ENCODE data around the gene ARHGAP24. TPM values are rescaled to one million over a fixed set of nuclear protein-coding genes. Genes with fewer than 3 reads are reported as not detected.

The ARHGAP24 gene
- total RNA-seq, 1 donor from 2014 or later, result 1.5 TPM

GRCh38 chr4:85495621-85496020 is 20.7 kb downstream of the ARHGAP24 start:
- DNase-seq (ENCODE audit: low read depth, low spot score), result no peak
- no peak overlapping the region for H3K27ac Mint-ChIP-seq (ENCODE audit: unreplicated experiment)
- no peaks in the 10 kb centered on the region for H3K4me1 Mint-ChIP-seq
- H3K4me3 Mint-ChIP-seq, result no peak overlapping the region
- no peaks in the 10 kb centered on the region for H3K27me3 Mint-ChIP-seq (ENCODE audit: low read depth)
- peaks cover 2% of the 10 kb centered on the region for H3K9me3 Mint-ChIP-seq
- no peak for TF ChIP-seq CTCF (conservative IDR thresholded peaks at IDR 0.05)
- H3K36me3 Mint-ChIP-seq (ENCODE audit: low read depth), result no peaks in the 10 kb centered on the region

GRCh38 chr4:85496126-85496849 is 21.3 kb downstream of the ARHGAP24 start:
- TF ChIP-seq CTCF (conservative IDR thresholded peaks at IDR 0.05), result no peak
- no peak overlapping the region for H3K4me3 Mint-ChIP-seq
- no peaks in the 10 kb centered on the region for H3K27me3 Mint-ChIP-seq (ENCODE audit: low read depth)
- DNase-seq (ENCODE audit: low read depth, low spot score), result no peak
- H3K9me3 Mint-ChIP-seq, result peaks cover 2% of the 10 kb centered on the region
- no peaks in the 10 kb centered on the region for H3K36me3 Mint-ChIP-seq (ENCODE audit: low read depth)
- no peaks in the 10 kb centered on the region for H3K4me1 Mint-ChIP-seq
- H3K27ac Mint-ChIP-seq (ENCODE audit: unreplicated experiment), result no peak overlapping the region

GRCh38 chr4:85496933-85497332 is 22.0 kb downstream of the ARHGAP24 start:
- TF ChIP-seq CTCF (conservative IDR thresholded peaks at IDR 0.05), result no peak
- no peaks in the 10 kb centered on the region for H3K36me3 Mint-ChIP-seq (ENCODE audit: low read depth)
- peaks cover 2% of the 10 kb centered on the region for H3K9me3 Mint-ChIP-seq
- no peak for DNase-seq (ENCODE audit: low read depth, low spot score)
- no peak overlapping the region for H3K27ac Mint-ChIP-seq (ENCODE audit: unreplicated experiment)
- H3K4me1 Mint-ChIP-seq, result no peaks in the 10 kb centered on the region
- no peak overlapping the region for H3K4me3 Mint-ChIP-seq
- H3K27me3 Mint-ChIP-seq (ENCODE audit: low read depth), result no peaks in the 10 kb centered on the region

- Mint-ChIP-seq H3K27ac (ENCODE audit: unreplicated experiment) (no peak overlapping the region), H3K27me3 (ENCODE audit: low read depth) (no peaks in the 10 kb centered on the region), H3K4me3 (no peak overlapping the region), H3K4me1 (no peaks in the 10 kb centered on the region), H3K9me3 (peaks cover 5% of the 10 kb centered on the region), H3K36me3 (ENCODE audit: low read depth) (no peaks in the 10 kb centered on the region)
- no peak for DNase-seq (ENCODE audit: low read depth, low spot score)
- no peak for TF ChIP-seq CTCF (conservative IDR thresholded peaks at IDR 0.05)
Observed at GRCh38 chr4:85498068-85498733, 23.3 kb downstream of the ARHGAP24 start.

GRCh38 chr4:85499573-85499972 is 24.6 kb downstream of the ARHGAP24 start:
- no peaks in the 10 kb centered on the region for H3K36me3 Mint-ChIP-seq (ENCODE audit: low read depth)
- H3K9me3 Mint-ChIP-seq, result peaks cover 5% of the 10 kb centered on the region
- DNase-seq (ENCODE audit: low read depth, low spot score), result no peak
- no peak for TF ChIP-seq CTCF (conservative IDR thresholded peaks at IDR 0.05)
- no peak overlapping the region for H3K4me3 Mint-ChIP-seq
- H3K4me1 Mint-ChIP-seq, result no peaks in the 10 kb centered on the region
- no peak overlapping the region for H3K27ac Mint-ChIP-seq (ENCODE audit: unreplicated experiment)
- H3K27me3 Mint-ChIP-seq (ENCODE audit: low read depth), result no peaks in the 10 kb centered on the region

Data from neural crest cell (in vitro differentiated cells).